Activated CD4-positive, alpha-beta T cell treated with anti-CD3 and anti-CD28 coated beads, Interleukin-2, amount 50 U/mL, for 24 hours (primary cell): ENCODE data around the gene ADGRG7.
A peak's percentile ranks its signal among the peaks of the same experiment; 100 is the strongest.

Experiments
- DNase-seq, 2 donors: peaks; one replicate each; pipeline ENCODE4 v3.0.0-alpha.2; 2020; ENCODE audit warnings: low read depth in 1 of 2, low spot score in 1 of 2

Gene ADGRG7

GRCh38 chr3:100697172-100697571, 87.8 kb downstream of the ADGRG7 start:
- DNase-seq: no peak

GRCh38 chr3:100697723-100698285, 88.4 kb downstream of the ADGRG7 start:
- DNase-seq: no peak

GRCh38 chr3:100698736-100699135, 89.3 kb downstream of the ADGRG7 start:
- DNase-seq: no peak

GRCh38 chr3:100700708-100701107, 91.3 kb downstream of the ADGRG7 start:
- DNase-seq: no peak

- no peak for DNase-seq
Observed at GRCh38 chr3:100702082-100702979, 92.9 kb downstream of the ADGRG7 start.

GRCh38 chr3:100702980-100703345, 93.6 kb downstream of the ADGRG7 start:
- no peak for DNase-seq

GRCh38 chr3:100703865-100704264, 94.5 kb downstream of the ADGRG7 start:
- DNase-seq: no peak

GRCh38 chr3:100706365-100706764, 97.0 kb downstream of the ADGRG7 start:
- no peak for DNase-seq

- no peak for DNase-seq
Observed at GRCh38 chr3:100708644-100708988, 99.2 kb downstream of the ADGRG7 start.

- peak; percentile 95 to 96 for DNase-seq
Observed at GRCh38 chr3:100708989-100709841, 99.8 kb downstream of the ADGRG7 start, which contains the start of gene TFG. Gene TFG (plus strand): TSS chr3:100709494. CDS start chr3:100713686, 4,192 bp downstream.

GRCh38 chr3:100709842-100710260, 100.5 kb downstream of the ADGRG7 start:
- no peak for DNase-seq

- DNase-seq: peak; percentile 39 to 70
Observed at GRCh38 chr3:100710261-100710968, 101.0 kb downstream of the ADGRG7 start.

- DNase-seq: no peak
Observed at GRCh38 chr3:100715176-100715575, 105.8 kb downstream of the ADGRG7 start.

- DNase-seq: no peak
Observed at GRCh38 chr3:100717063-100717462, 107.7 kb downstream of the ADGRG7 start.

- DNase-seq: no peak
Observed at GRCh38 chr3:100717637-100718487, 108.5 kb downstream of the ADGRG7 start.

GRCh38 chr3:100719136-100719535, 109.7 kb downstream of the ADGRG7 start:
- DNase-seq: no peak

- DNase-seq: no peak
Observed at GRCh38 chr3:100720426-100720825, 111.0 kb downstream of the ADGRG7 start.

- no peak for DNase-seq
Observed at GRCh38 chr3:100725935-100726513, 116.6 kb downstream of the ADGRG7 start.

GRCh38 chr3:100726706-100727105, 117.3 kb downstream of the ADGRG7 start:
- DNase-seq: no peak

GRCh38 chr3:100730524-100730923, 121.1 kb downstream of the ADGRG7 start:
- no peak for DNase-seq
